H9 (cell line): Measurements from ENCODE around the gene AIF1L. TPM values are rescaled to one million over a fixed set of nuclear protein-coding genes. Genes with fewer than 3 reads are reported as not detected.

Source experiments
- DNase-seq: peaks from one replicate; pipeline ENCODE4 v3.0.0-alpha.2; 2017
- H2AFZ ChIP-seq: one replicate; pipeline ENCODE4 v1.6.1; 2013; ENCODE audit warnings: mild to moderate bottlenecking, low read length, control low read depth, moderate library complexity
- H2AK5ac ChIP-seq: 2 replicates; pipeline ENCODE4 v1.6.1; 2013; ENCODE audit warnings: low read length, control low read depth, mixed read lengths; ENCODE audit not compliant: insufficient read length
- H2BK120ac ChIP-seq: one replicate; pipeline ENCODE4 v1.6.1; 2013; ENCODE audit warnings: low read depth, mild to moderate bottlenecking, low read length, control low read depth, inconsistent platforms; ENCODE audit not compliant: poor library complexity, severe bottlenecking
- H2BK12ac ChIP-seq: 2 replicates; pipeline ENCODE4 v1.6.1; 2013; ENCODE audit warnings: low read length, control low read depth, mixed read lengths, low read depth; ENCODE audit not compliant: insufficient read length
- H2BK15ac ChIP-seq: 2 replicates; pipeline ENCODE4 v1.6.1; 2013; ENCODE audit warnings: low read depth, low read length, control low read depth
- H2BK20ac ChIP-seq: one replicate; pipeline ENCODE4 v1.6.1; 2013; ENCODE audit warnings: low read depth, mild to moderate bottlenecking, low read length, control low read depth, inconsistent platforms; ENCODE audit not compliant: poor library complexity, severe bottlenecking
- H2BK5ac ChIP-seq: 2 replicates; pipeline ENCODE4 v1.6.1; 2013; ENCODE audit warnings: low read length, control low read depth, mixed read lengths; ENCODE audit not compliant: insufficient read length
- H3K14ac ChIP-seq: 2 replicates; pipeline ENCODE4 v1.6.1; 2013; ENCODE audit warnings: low read length, control low read depth; ENCODE audit not compliant: insufficient read depth
- H3K18ac ChIP-seq: 2 replicates; pipeline ENCODE4 v1.6.1; 2013; ENCODE audit warnings: low read depth, mild to moderate bottlenecking, mixed read lengths, low read length, control low read depth; ENCODE audit not compliant: insufficient read length
- H3K23ac ChIP-seq: 2 replicates; pipeline ENCODE4 v1.6.1; 2013; ENCODE audit warnings: low read length, control low read depth, mixed read lengths, low read depth; ENCODE audit not compliant: insufficient read length
- H3K23me2 ChIP-seq: 2 replicates; pipeline ENCODE4 v1.6.1; 2013; ENCODE audit warnings: low read depth, mild to moderate bottlenecking, mixed read lengths, low read length, control low read depth; ENCODE audit not compliant: insufficient read length, poor library complexity, severe bottlenecking
- H3K27ac ChIP-seq: 2 replicates; pipeline ENCODE4 v1.5.1; 2013; ENCODE audit warnings: low read length, control low read depth, mixed read lengths, low read depth; ENCODE audit not compliant: insufficient read length
- H3K27me3 ChIP-seq: 2 replicates; pipeline ENCODE4 v1.6.1; 2013; ENCODE audit warnings: low read length, control low read depth, inconsistent platforms; ENCODE audit not compliant: insufficient read depth
- H3K4ac ChIP-seq: 2 replicates; pipeline ENCODE4 v1.6.1; 2013; ENCODE audit warnings: low read depth, mild to moderate bottlenecking, control low read depth, inconsistent platforms, low read length, moderate library complexity
- H3K4me1 ChIP-seq: 2 replicates; pipeline ENCODE4 v1.6.1; 2013; ENCODE audit warnings: low read length, control low read depth, inconsistent platforms; ENCODE audit not compliant: insufficient read depth
- H3K4me2 ChIP-seq: 2 replicates; pipeline ENCODE4 v1.6.1; 2013; ENCODE audit warnings: low read length, control low read depth, mixed read lengths; ENCODE audit not compliant: insufficient read length, insufficient read depth
- H3K56ac ChIP-seq: 2 replicates; pipeline ENCODE4 v1.6.1; 2013; ENCODE audit warnings: low read depth, mild to moderate bottlenecking, mixed read lengths, low read length, control low read depth; ENCODE audit not compliant: insufficient read length
- H3K79me1 ChIP-seq: 2 replicates; pipeline ENCODE4 v1.6.1; 2013; ENCODE audit warnings: low read depth, mild to moderate bottlenecking, moderate library complexity, low read length, control low read depth, inconsistent platforms; ENCODE audit not compliant: insufficient read depth, poor library complexity, severe bottlenecking
- H3K79me2 ChIP-seq: 2 replicates; pipeline ENCODE4 v1.6.1; 2013; ENCODE audit warnings: low read length, control low read depth, inconsistent platforms; ENCODE audit not compliant: insufficient read depth
- H3K9ac ChIP-seq: 2 replicates; pipeline ENCODE4 v1.6.1; 2013; ENCODE audit warnings: low read length, control low read depth, mixed read lengths; ENCODE audit not compliant: insufficient read length; ENCODE audit errors: extremely low read depth
- H3K9me3 ChIP-seq: one replicate; pipeline ENCODE4 v1.6.1; 2013; ENCODE audit warnings: low read depth, low read length, inconsistent platforms; ENCODE audit not compliant: control insufficient read depth
- H3T11ph ChIP-seq: one replicate; pipeline ENCODE4 v1.6.1; 2013; ENCODE audit warnings: mild to moderate bottlenecking, low read length, control low read depth, inconsistent platforms
- H4K20me1 ChIP-seq: one replicate; pipeline ENCODE4 v1.6.1; 2013; ENCODE audit not compliant: control insufficient read depth, insufficient read length, insufficient read depth
- H4K5ac ChIP-seq: 2 replicates; pipeline ENCODE4 v1.6.1; 2013; ENCODE audit warnings: low read depth, mild to moderate bottlenecking, mixed read lengths, low read length, control low read depth; ENCODE audit not compliant: insufficient read length
- H4K8ac ChIP-seq: replicated peaks from 2 replicates; pipeline ENCODE4 v1.6.1; 2013; ENCODE audit warnings: low read length, control low read depth, mixed read lengths, low read depth; ENCODE audit not compliant: insufficient read length
- H4K91ac ChIP-seq: 2 replicates; pipeline ENCODE4 v1.6.1; 2013; ENCODE audit warnings: low read depth, mild to moderate bottlenecking, moderate library complexity, mixed read lengths, low read length, control low read depth; ENCODE audit not compliant: insufficient read length
- H3K27ac Mint-ChIP-seq, 3 experiments: 2 replicates in 2 of 3; 3 replicates in 1 of 3; pipeline ENCODE4 v1.8.0; 2020 to 2021; ENCODE audit warnings: mixed read lengths in 3 of 3, mild to moderate bottlenecking in 1 of 3, moderate library complexity in 1 of 3
- H3K27me3 Mint-ChIP-seq: 2 replicates; pipeline ENCODE4 v1.8.0; 2021; ENCODE audit warnings: low read depth, mild to moderate bottlenecking, moderate library complexity, mixed read lengths
- H3K36me3 Mint-ChIP-seq, 3 experiments: 2 replicates in 2 of 3; 3 replicates in 1 of 3; pipeline ENCODE4 v1.8.0; 2020 to 2021; ENCODE audit warnings: low read depth in 3 of 3, mixed read lengths in 3 of 3; ENCODE audit not compliant: insufficient read depth in 1 of 3
- H3K4me1 Mint-ChIP-seq, 2 experiments: 2 replicates each; pipeline ENCODE4 v1.8.0; 2020; ENCODE audit warnings: mixed read lengths in 2 of 2
- H3K4me3 Mint-ChIP-seq, 2 experiments: 2 replicates in 1 of 2; 3 replicates in 1 of 2; pipeline ENCODE4 v1.8.0; 2020 to 2021; ENCODE audit warnings: mild to moderate bottlenecking in 2 of 2, mixed read lengths in 2 of 2, moderate library complexity in 1 of 2
- H3K9me3 Mint-ChIP-seq, 2 experiments: 2 replicates in 1 of 2; 3 replicates in 1 of 2; pipeline ENCODE4 v1.8.0; 2020; ENCODE audit warnings: mild to moderate bottlenecking in 2 of 2, mixed read lengths in 2 of 2, moderate library complexity in 1 of 2
- CTCF ChIP-seq: fragments of 200-600 bp; sonication (generic); conservative IDR thresholded peaks from 3 replicates; pipeline ENCODE4 v1.8.0; 2021; ENCODE audit warnings: antibody characterized with exemption, mild to moderate bottlenecking
- WGBS: extraction: QIAGEN DNeasy Blood & Tissue Kit; methylation state at CpG from one replicate; pipeline ENCODE4 v1.1.7; 2013; ENCODE audit warnings: missing lambda C conversion rate, low lambda C conversion rate, mixed read lengths; ENCODE audit not compliant: insufficient read length; ENCODE audit errors: extremely low coverage; 5-methylcytosine and 5-hydroxymethylcytosine counted together
- total RNA-seq: library from RNA; stranded (reverse); gene quantifications from 2 replicates; pipeline ENCODE4 v1.2.1, GENCODE V29; 2021

The AIF1L gene
- total RNA-seq, 1 experiment from 2014 or later, result 122 TPM

- H3K4me1 ChIP-seq, result no peaks in the 10 kb centered on the region
- H3K79me1 ChIP-seq, result peaks cover 7% of the 10 kb centered on the region
- H4K20me1 ChIP-seq, result no peaks in the 10 kb centered on the region
- peak within 1 kb of the TSS; percentile 5 for H3T11ph ChIP-seq
- TF ChIP-seq CTCF, result no peak
- Mint-ChIP-seq H3K4me1 (peaks cover 10 to 13% of the 10 kb centered on the region in 2 experiments), H3K4me3 (peak within 1 kb of the TSS; percentile 99 to 100), H3K27ac (peak within 1 kb of the TSS; percentile 99 to 100 (median 100)), H3K9me3 (no peaks in the 10 kb centered on the region; a peak in 1 of 5 replicates), H3K36me3 (peaks cover 24 to 50% (median 49%) of the 10 kb centered on the region in 3 experiments), H3K27me3 (no peaks in the 10 kb centered on the region)
- H3K56ac ChIP-seq, result no peak within 1 kb of the TSS
- H2BK5ac ChIP-seq, result peak within 1 kb of the TSS; percentile 1
- no peak within 1 kb of the TSS for H2BK12ac ChIP-seq
- peaks cover 10% of the 10 kb centered on the region for H3K23me2 ChIP-seq
- peak within 1 kb of the TSS; percentile 3 for H3K27ac ChIP-seq
- H2AK5ac ChIP-seq, result no peak within 1 kb of the TSS
- peak within 1 kb of the TSS; percentile 20; the same call in 1 of the 2 replicates for H3K4ac ChIP-seq
- peak within 1 kb of the TSS; percentile 58 for H3K18ac ChIP-seq
- H3K9me3 ChIP-seq, result no peaks in the 10 kb centered on the region
- WGBS, result no CpG with 5 or more reads among the region's 61 CpGs
- H4K5ac ChIP-seq, result peak within 1 kb of the TSS; percentile 14
- H3K14ac ChIP-seq, result peak within 1 kb of the TSS; percentile 23
- peak within 1 kb of the TSS; percentile 91 for H3K4me2 ChIP-seq
- H2BK120ac ChIP-seq, result no peak within 1 kb of the TSS
- peaks cover 6% of the 10 kb centered on the region; the same call in 1 of the 2 replicates for H3K79me2 ChIP-seq
- no peak within 1 kb of the TSS for H4K8ac ChIP-seq
- H3K27me3 ChIP-seq, result no peaks in the 10 kb centered on the region
- DNase-seq, result peak; percentile 98
- no peak within 1 kb of the TSS for H2BK20ac ChIP-seq
- no peak within 1 kb of the TSS for H4K91ac ChIP-seq
- H2BK15ac ChIP-seq, result no peak within 1 kb of the TSS
- H3K9ac ChIP-seq, result peak within 1 kb of the TSS; percentile 90
- H3K23ac ChIP-seq, result no peak within 1 kb of the TSS
- H2AFZ ChIP-seq, result no peak within 1 kb of the TSS
Observed at GRCh38 chr9:131125288-131126058, 29.1 kb downstream of the AIF1L start, which contains the start of gene NUP214. Gene NUP214, plus strand, starts transcription at chr9:131125586. Its CDS starts 119 bp downstream, at chr9:131125705.
